Kidney (tissue), 14 donors: Measurements from ENCODE around the gene LZTS2. TPM values are rescaled to one million over a fixed set of nuclear protein-coding genes. Genes with fewer than 3 reads are reported as not detected.

ENCODE experiments used
- DNase-seq, 5 donors: peaks; one replicate each; pipeline ENCODE4 v3.0.0-alpha.2; 2013 to 2020
- FAIRE-seq: peaks from 2 replicates; lab custom pipeline; 2012; peaks lifted over from hg19 to GRCh38; lab: Jason Lieb, UNC
- H3K27ac ChIP-seq, 2 donors: one replicate each; pipeline ENCODE4 v1.7.0; 2013; ENCODE audit warnings: low read depth in 2 of 2, low read length in 2 of 2, inconsistent platforms in 1 of 2
- H3K27me3 ChIP-seq: one replicate; pipeline ENCODE4 v1.7.1; 2013; ENCODE audit warnings: low read length, inconsistent platforms; ENCODE audit not compliant: control insufficient read depth, insufficient read depth
- H3K36me3 ChIP-seq, 3 donors: one replicate each; pipeline versions ENCODE4 v1.7.0 to v1.7.1; 2013; ENCODE audit warnings: low read length in 3 of 3, control low read depth in 1 of 3, inconsistent platforms in 1 of 3; ENCODE audit not compliant: insufficient read depth in 3 of 3, control insufficient read depth in 2 of 3
- H3K4me1 ChIP-seq, 3 donors: one replicate each; pipeline versions ENCODE4 v1.7.0 to v1.7.1; 2013; ENCODE audit warnings: low read length in 3 of 3, inconsistent platforms in 1 of 3, low read depth in 1 of 3; ENCODE audit not compliant: control insufficient read depth in 2 of 3, insufficient read depth in 2 of 3
- H3K4me3 ChIP-seq, 3 donors: one replicate each; pipeline versions ENCODE4 v1.7.0 to v1.8.1; 2013; ENCODE audit warnings: low read length in 3 of 3, control low read depth in 1 of 3, inconsistent platforms in 1 of 3
- H3K9ac ChIP-seq, 3 donors: one replicate each; pipeline versions ENCODE4 v1.7.0 to v1.7.1; 2013; ENCODE audit warnings: low read length in 3 of 3, control low read depth in 1 of 3, inconsistent platforms in 1 of 3
- H3K9me3 ChIP-seq, 3 donors: one replicate each; pipeline versions ENCODE4 v1.7.0 to v1.7.1; 2013; ENCODE audit warnings: low read length in 3 of 3, control low read depth in 1 of 3, inconsistent platforms in 1 of 3; ENCODE audit not compliant: control insufficient read depth in 2 of 3, insufficient read depth in 1 of 3
- intact Hi-C: fragments of 100-400 bp; cut with DNase I; formaldehyde crosslinking; loops from one replicate; pipeline ENCODE4 v1.11.1; 2022
- polyA plus RNA-seq: library from polyadenylated mRNA; stranded (reverse); fragments of 350-450 nt; fragmentation: Illumina TruSeq; extraction: RNeasy Lipid Tissue Mini Kit (QIAGEN cat#74804); gene quantifications from one replicate; pipeline ENCODE4 v1.2.3, GENCODE V29; 2014; ENCODE audit warnings: low read depth, low replicate concordance; ENCODE audit not compliant: insufficient read depth
- total RNA-seq: library from RNA; stranded (reverse); fragmentation: NEBNext Ultra II Directional; extraction: Animal tissue kit (Norgen Biotek cat#: 25700); gene quantifications from one replicate; pipeline ENCODE4 v1.2.1, GENCODE V29; 2021
- TF ChIP-seq, protein P1 (sequence below): IDR thresholded peaks from 3 replicates; pipeline ENCODE4 v1.5.1; 2012; ENCODE audit warnings: mild to moderate bottlenecking, moderate library complexity, borderline replicate concordance; ENCODE audit not compliant: insufficient read depth; ENCODE audit errors: extremely low read depth
- donor health status: control.
- donor health status: control.
- donor health status: control.
- donor health status: control.
- donor health status: control.
- donor health status: DM: yes; HTN: yes; CAD: no.
- donor health status: Normal renal cell carcinoma (clear cell type).

LZTS2 gene
- total and polyA plus RNA-seq, 2 donors from 2014 or later: 47.3 to 54.7 TPM

DNA sequence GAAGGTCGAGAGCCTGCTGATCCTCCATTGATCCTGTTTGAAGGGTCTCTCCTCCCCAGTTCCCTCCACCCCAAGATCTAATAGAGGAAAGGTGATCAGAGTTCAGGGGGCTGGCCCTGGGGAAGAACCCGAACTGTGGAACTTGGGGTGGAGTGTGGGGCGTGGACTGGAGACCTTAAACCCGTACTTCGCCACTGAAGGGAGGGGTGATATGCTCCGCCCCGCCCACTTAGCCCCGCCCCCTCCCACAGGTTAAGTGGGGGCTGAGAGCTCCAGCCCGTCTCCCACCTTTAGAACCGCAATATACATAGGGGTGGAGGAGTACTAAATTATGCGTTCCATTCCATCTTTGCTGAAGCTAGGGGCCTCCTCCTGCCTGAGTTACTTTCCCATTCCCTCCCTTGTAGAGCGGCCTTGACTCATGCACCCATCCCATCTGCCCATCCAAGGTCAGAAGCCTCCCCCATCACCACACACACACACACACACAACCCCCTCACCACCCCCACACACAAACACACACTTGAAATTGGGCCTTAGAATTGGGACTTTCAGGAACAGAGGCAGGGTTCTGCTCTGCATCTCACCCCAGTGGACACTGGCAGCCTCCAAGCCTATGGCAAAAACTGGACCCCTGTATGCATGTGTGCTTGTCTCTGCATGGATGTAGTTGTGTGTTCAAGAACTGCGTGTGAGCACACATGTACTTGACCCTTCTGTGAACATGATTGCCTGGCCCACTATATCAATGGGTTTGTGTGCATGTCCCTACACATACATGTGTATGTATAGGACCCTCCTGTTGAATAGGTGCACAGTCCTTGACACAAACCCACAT, 29.3 kb upstream of the LZTS2 start:
- peaks cover 2 to 5% (median 4%) of the 10 kb centered on the region in 3 donors for H3K36me3 ChIP-seq
- H3K4me3 ChIP-seq: peak overlapping the region; percentile 47 to 76 (median 60)
- H3K27ac ChIP-seq: peak overlapping the region; percentile 8 to 61
- peak overlapping the region in 1 of 3 donors; percentile 70 for H3K9ac ChIP-seq
- no peaks in the 10 kb centered on the region for H3K27me3 ChIP-seq
- peaks cover 5 to 24% (median 24%) of the 10 kb centered on the region in 3 donors for H3K4me1 ChIP-seq
- no peaks in the 10 kb centered on the region for H3K9me3 ChIP-seq
- DNase-seq (peak in 3 of 5 donors; percentile 32 to 77 (median 59)), FAIRE-seq (no peak)
- TF ChIP-seq, protein P1, sequence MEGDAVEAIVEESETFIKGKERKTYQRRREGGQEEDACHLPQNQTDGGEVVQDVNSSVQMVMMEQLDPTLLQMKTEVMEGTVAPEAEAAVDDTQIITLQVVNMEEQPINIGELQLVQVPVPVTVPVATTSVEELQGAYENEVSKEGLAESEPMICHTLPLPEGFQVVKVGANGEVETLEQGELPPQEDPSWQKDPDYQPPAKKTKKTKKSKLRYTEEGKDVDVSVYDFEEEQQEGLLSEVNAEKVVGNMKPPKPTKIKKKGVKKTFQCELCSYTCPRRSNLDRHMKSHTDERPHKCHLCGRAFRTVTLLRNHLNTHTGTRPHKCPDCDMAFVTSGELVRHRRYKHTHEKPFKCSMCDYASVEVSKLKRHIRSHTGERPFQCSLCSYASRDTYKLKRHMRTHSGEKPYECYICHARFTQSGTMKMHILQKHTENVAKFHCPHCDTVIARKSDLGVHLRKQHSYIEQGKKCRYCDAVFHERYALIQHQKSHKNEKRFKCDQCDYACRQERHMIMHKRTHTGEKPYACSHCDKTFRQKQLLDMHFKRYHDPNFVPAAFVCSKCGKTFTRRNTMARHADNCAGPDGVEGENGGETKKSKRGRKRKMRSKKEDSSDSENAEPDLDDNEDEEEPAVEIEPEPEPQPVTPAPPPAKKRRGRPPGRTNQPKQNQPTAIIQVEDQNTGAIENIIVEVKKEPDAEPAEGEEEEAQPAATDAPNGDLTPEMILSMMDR: no peak
- intact Hi-C loops: no loop called here

GRCh38 chr10:100970914-100971811, 28.4 kb upstream of the LZTS2 start:
- intact Hi-C loops: no loop called here
- Histone ChIP-seq H3K36me3 (peaks cover 0 to 4% (median 0%) of the 10 kb centered on the region in 3 donors), H3K9me3 (no peaks in the 10 kb centered on the region), H3K27me3 (no peaks in the 10 kb centered on the region), H3K27ac (peak overlapping the region; percentile 8 to 47), H3K4me3 (peak overlapping the region in 2 of 3 donors; percentile 9 to 76), H3K9ac (no peak overlapping the region), H3K4me1 (peaks cover 5 to 24% (median 24%) of the 10 kb centered on the region in 3 donors)
- FAIRE-seq (no peak), DNase-seq (peak in 3 of 5 donors; percentile 43 to 50 (median 49))
- TF ChIP-seq, protein P1: no peak

GRCh38 chr10:100972115-100972903, 27.3 kb upstream of the LZTS2 start:
- peaks cover 0 to under 1% (median under 1%) of the 10 kb centered on the region in 3 donors for H3K36me3 ChIP-seq
- TF ChIP-seq, protein P1: no peak
- H3K4me1 ChIP-seq: peaks cover 5 to 24% (median 24%) of the 10 kb centered on the region in 3 donors
- no peak for FAIRE-seq
- DNase-seq: no peak
- no peak overlapping the region for H3K27ac ChIP-seq
- no peaks in the 10 kb centered on the region for H3K9me3 ChIP-seq
- intact Hi-C loops: no loop called here
- no peak overlapping the region for H3K4me3 ChIP-seq
- H3K27me3 ChIP-seq: no peaks in the 10 kb centered on the region
- no peak overlapping the region for H3K9ac ChIP-seq
